Vein endothelial cell (primary cell): ENCODE results near the gene RNF128. TPM values are rescaled to one million over a fixed set of nuclear protein-coding genes. Genes with fewer than 3 reads are reported as not detected.

Experiments used
- total RNA-seq: library from RNA; depleted of rRNA; stranded (reverse); fragments of >200 nt; gene quantifications from 2 replicates; pipeline ENCODE4 v1.2.3, GENCODE V29; 2012

Gene RNF128
- total RNA-seq = 0.38 TPM in 1 of 2 replicates, not detected in the other

GRCh38 chrX:106726485-106727437, at the start of gene RNF128:
Gene RNF128, plus strand, starts transcription at chrX:106726701. Its CDS starts 213 bp downstream, at chrX:106726914.

GRCh38 chrX:106802388-106803275, 76.1 kb downstream of the RNF128 start, which contains the start of gene TBC1D8B:
Gene TBC1D8B, plus strand, starts transcription at chrX:106802673. Its CDS starts 181 bp downstream, at chrX:106802854.

Other genes with a start within 250 kb of the RNF128 start
- gene RADX, start 114.7 kb upstream of the RNF128 start, total RNA-seq = under 0.01 and 0.10 TPM in 2 replicates
- gene TBC1D8B, start 76.0 kb downstream of the RNF128 start, total RNA-seq = 4.2 and 4.8 TPM in 2 replicates
- not detected in 2 replicates for gene RIPPLY1, start 176.6 kb downstream of the RNF128 start, total RNA-seq
- gene CLDN2, start 193.7 kb downstream of the RNF128 start, total RNA-seq = not detected in 2 replicates